ENCODE measurements around the gene POLR3H.
"Not testable (repeated sequence)": the region's sequence is repeated elsewhere in the genome, so short reads cannot be mapped to it uniquely, and the experiment has no call there.

POLR3H gene, protein sequence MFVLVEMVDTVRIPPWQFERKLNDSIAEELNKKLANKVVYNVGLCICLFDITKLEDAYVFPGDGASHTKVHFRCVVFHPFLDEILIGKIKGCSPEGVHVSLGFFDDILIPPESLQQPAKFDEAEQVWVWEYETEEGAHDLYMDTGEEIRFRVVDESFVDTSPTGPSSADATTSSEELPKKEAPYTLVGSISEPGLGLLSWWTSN

DNA sequence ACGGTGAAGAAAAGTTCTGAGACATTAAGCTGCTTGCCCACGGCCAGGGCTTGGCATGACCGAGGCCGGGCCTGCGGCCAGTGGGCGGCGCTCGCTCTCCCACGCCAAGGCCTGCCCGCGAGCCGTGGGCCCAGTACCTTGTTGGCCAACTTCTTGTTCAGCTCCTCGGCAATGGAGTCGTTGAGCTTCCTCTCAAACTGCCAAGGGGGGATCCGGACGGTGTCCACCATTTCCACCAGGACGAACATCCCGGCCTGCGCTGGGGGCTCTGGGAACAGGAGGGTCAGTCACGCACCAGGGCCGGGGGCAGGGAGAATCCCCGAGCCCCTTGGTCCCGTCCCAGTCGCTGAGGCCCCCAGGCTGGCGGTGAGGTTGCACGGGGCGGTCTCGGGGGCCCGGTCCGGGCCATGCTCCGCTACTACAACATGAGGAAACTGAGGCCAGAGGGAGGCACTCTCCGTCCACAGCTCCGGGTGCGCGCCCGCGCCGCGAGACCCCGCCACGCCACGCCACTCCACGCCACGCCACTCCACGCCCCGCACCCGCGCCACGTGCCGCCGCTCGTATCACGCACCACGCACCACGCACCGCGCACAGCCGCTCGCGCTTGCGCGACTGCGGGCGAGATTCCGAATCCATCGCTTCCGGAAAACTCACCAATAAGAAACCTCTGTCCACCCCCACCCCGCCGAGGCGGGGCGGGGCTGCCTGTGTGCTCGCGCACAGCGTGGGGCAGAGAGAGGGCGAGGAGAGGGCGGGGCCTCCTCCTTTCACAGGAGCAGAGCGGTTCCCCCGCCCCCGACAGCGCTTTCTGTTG lies at the start of gene POLR3H:
Gene POLR3H (minus strand): TSS at position 617 of the 817 bp plus-strand sequence. CDS start 369 bp downstream, at position 248.
- DNase-seq, result peak; percentile 78

DNA sequence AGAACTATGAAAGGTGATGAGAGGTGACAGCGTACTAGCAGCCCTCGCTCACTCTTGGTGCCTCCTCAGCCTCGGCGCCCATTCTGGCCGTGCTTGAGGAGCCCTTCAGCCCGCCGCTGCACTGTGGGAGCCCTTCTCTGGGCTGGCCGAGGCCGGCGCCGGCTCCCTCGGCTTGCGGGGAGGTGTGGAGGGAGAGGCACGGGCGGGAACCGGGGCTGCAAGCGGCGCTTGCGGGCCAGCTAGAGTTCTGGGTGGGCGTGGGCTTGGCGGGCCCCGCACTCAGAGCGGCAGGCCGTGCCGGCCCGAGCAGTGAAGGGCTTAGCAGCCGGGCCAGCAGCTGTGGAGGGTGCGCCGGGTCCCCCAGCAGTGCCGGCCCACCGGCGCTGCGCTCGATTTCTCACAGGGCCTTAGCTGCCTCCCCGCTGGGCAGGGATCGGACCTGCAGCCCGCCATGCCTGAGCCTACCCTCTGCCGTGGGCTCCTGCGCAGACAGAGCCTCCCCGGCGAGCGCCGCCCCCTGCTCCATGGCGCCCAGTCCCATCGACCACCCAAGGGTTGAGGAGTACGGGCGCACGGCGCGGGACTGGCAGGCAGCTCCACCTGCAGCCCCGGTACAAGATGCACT lies 49.2 kb upstream of the POLR3H start:
- DNase-seq, result not testable (repeated sequence)

DNA sequence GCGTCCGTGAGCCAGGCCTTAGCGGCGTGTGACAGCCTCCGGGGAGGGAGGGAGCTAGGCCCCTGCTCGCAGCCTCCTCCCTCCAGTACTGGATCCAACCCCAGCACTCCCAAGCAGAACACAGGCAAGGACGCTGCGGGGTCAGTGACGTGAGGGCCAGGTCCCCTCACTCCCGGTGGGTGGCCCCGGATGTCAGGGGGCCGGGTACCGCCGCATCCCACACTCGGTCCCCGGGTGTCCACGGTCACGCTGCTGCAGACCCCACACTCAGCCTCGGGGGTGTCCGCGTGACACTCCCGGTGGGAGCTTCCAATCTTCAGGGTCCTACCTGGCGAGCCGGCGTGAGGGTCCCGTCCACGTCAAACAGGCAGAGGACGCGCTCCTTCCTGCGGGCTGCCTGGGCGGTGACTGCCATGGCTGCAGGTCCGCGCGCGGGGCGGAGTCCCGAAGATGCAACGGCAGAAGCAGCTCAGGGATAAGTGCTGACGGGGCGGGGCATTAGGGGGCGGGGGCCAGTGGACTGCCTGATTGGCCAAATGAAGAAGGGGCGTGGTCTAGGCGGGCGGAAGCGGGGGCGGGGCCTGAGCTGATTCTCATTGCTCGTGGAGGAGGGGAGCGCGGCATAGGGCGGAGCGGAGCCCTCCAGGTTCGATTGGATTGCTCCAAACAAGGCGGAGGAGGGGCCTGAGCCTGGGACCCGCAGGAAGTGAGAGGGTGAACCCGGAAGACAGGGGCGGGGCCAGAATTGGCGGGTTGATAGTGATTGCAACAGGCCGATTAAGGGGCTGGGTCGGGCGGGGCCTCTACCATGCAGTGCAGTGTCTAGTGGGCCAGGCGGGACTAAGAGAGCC lies 45.3 kb upstream of the POLR3H start, which contains the start of gene PMM1:
Gene PMM1 (minus strand): TSS at position 450 of the 851 bp plus-strand sequence. CDS start 35 bp downstream, at position 415.
- DNase-seq, result peak; percentile 96

DNA sequence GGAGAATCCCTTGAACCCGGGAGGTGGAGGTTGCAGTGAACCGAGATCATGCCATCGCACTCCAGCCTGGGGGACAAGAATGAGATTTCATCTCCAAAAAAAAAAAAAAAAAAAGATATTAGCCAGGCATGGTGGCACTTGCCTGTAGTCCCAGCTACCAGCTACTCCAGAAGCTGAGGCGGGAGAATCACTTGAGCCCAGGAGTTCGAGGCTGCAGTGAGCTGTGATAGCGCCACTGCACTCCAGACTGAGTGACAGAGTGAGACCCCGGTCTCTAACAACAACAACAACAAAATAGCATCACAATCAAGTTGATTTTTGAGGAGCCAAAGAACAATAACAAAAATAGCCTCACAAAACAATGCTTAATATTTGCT lies 43.1 kb upstream of the POLR3H start:
- DNase-seq, result no peak

DNA sequence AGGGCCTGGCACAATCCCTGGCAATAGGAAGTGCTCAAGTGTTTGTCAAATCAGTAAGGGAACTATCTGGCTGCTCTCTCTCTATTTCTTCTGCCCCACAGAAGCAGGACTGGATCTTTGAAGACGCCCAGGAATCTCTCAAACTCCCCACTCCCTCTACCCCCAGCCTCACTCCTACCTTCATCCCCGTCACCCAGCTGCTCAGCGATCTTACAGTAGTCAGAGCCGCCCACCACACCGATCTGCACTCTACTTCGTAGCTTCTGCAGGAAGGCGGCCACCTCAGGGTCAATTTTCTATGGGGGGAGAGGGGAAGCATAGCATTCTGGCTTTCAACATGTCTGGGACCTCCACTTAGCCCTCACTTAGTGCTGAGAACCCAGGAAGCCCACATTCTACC lies 41.6 kb upstream of the POLR3H start:
- DNase-seq, result no peak

DNA sequence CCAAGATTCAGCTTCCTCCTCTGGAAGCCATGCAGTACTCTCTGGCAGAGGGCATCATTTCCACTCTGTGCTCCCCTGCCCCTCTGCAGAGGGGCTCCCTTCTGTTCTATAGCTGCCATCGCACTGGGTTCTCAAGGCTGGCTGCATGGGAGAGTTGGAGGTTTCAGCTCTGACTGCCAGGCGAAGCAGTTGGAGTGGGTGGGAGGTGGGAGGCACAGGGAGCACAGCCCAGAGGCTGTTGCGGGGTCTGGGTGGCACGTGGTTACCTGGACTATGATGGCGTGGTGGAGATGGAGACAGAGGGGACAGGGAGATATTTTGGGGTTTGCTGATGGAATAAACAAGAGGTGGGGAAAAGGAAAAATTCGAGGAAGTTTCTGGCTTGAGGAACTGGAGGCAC lies 40.6 kb upstream of the POLR3H start:
- no peak for DNase-seq

DNA sequence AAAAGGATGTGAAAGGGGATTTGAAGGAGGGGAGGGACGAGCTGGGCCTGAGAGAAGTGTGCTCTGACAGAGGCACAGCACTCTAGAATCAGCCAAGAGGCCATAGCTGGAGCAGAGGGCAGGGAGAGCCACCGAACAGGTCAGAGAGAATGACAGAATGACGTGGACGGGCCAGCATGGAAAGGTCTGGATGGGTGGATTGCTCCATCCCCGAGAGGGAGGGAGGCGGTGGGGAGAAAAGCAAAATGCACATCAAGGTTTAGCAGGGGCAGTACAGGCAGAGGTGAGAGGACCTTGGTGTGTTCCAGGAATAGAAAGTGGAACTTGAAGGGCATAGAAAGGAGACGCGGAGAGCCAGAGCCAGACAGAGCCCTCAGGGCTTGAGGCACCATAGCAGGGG lies 38.4 kb upstream of the POLR3H start:
- no peak for DNase-seq

DNA sequence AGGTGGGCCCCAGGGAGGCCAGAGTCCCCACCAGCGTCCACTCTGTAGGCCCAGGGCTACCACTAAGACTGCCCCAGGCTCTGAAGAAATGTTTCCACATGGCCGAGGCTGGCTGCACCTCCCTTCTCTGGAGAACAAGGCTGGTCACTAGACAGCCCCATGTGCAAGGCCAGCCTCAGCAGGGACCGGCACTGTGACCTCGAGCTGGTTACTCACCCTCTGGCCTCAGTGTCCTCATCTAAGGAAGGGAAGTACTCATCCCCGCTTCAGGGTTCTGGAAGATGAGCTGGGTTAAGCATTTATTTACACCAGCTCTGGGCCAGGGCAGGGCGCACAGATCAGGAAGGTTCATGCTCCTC lies 35.7 kb upstream of the POLR3H start:
- no peak for DNase-seq

DNA sequence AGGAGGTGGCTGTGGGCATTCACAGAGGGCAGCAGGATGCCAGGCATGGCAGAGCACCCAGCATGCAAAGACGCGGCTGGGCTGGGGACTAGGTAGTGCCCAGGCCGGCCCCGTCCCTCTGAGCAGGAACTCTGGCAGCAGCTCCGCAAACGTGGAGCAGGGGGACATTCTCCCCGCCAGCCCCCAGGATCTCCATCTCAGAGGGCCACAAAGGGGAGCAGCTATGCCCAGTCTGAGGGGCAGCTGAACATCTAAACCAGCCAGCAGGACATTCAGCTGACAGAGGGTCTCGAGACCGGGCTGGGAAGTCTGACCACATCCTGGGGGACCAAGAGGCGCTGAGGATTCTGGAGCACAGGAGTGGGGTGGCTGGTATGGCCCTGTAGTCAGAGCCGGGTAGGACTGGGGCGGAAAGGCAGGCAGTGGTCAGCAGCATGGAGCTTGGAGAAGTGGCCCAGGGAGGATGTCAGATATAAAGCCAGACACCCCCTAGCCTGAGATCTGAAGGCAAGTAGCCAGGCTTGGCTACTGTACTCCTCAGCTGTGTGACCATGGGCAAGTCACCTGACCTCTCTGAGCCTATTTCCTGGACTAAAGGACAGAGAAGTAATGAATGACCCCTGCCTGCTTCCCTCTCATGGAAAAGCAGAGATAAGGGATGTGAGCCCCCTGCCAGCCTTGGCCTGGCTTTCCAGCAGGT lies 35.2 kb upstream of the POLR3H start:
- no peak for DNase-seq

DNA sequence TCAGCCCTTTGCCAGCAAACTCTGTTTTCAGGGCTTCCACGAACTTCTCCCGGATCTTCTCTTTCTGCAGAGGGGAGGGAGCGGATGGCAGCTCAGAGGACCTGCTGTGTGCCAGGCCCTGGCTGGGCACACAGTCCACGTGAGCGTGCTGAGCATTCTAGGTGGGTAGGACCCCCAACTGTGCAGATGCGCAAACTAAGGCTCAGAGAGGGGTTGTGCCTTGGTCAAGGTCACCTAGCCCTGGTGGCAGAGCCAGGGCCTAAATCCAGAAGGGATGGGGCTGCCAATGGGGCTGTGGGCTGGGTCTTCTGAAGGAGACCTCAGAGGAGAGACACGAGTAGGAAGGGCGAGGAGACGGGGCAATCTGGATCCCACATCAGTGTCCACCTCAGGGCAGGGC lies 34.5 kb upstream of the POLR3H start:
- no peak for DNase-seq

DNA sequence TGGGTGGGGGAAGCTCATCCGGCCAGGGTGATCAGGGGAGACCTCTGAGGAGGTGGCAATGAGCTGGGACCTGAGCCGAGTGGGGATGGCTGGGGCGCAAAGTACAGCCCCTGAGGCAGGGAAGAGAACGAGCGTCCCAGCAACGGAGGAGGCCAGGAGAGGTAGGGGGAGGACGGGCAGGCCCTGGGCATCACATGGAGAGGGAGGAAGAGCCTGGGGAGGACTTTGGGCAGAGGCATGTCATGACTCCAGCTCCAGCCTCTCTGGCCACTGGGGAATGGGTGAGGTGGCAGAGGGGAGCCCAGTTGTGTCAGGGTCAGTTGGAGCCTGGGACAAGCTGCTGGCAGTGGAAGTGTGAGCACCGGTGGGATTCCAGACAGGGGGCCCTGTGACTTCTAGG lies 33.8 kb upstream of the POLR3H start:
- DNase-seq, result no peak

DNA sequence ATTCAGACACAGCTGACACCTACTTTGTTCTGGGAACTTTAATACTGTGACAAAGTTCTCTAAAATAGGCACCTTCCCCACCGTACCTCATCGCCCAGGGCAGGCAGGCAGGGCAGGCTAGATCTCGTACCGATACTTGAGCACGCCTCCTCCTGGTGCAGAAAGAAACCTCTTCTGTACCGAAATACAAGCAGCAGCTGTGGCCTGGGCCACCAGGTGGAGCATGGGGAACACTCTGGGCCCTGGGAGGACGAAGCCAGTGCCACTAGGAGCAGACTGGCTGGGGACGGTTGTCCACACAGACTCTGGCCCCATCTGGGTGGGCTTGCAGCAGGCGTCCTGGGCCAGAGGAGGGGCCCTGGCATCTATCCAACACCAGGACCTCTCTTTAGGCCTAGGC lies 32.6 kb upstream of the POLR3H start:
- peak; percentile 76 for DNase-seq

DNA sequence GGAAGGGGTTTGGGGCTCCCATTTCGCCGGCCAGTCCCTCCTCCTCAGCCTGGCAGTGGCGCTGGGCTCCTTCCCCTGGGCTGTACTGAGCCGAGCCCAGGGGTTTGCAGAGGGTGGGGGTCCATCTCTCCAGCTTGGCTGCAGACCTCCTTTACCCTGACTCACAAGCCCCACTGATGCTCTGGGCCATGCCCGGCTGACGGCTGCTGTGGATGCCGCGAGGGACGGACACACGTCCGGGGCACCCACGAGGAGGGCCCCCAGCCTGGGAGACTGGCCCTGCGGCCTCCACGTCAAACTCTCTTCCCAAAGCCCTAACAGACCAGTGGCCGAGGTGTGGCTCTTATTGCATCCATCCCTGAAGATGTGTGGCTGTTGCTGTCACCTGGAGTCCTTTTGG lies 31.3 kb upstream of the POLR3H start:
- DNase-seq, result no peak

DNA sequence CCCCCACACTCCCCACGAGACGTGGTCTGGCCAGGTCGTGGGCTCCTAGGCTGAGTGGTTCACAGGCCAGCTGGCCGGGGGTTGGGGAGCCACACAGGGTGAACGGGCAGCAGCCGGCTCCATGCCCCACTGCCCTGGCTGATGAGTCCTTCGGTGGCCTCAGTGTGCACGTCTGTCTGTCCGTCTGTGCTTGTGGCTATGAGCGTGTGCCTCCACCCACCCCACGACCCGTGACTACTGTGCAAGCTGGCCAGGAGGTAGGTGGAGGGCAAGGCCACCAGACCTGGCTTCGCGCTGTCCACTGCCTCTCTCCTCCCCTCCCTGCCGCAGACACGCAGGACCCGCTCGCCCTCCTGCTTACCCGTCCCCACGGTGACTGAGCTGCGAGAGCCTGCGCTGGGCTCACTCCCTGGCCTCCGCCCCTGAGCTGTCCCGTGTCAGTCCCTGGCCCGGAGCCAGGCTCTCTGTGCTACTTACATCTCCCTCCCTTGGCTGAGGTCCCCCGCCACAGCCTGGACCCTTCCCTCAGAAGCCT lies 30.6 kb upstream of the POLR3H start:
- no peak for DNase-seq

DNA sequence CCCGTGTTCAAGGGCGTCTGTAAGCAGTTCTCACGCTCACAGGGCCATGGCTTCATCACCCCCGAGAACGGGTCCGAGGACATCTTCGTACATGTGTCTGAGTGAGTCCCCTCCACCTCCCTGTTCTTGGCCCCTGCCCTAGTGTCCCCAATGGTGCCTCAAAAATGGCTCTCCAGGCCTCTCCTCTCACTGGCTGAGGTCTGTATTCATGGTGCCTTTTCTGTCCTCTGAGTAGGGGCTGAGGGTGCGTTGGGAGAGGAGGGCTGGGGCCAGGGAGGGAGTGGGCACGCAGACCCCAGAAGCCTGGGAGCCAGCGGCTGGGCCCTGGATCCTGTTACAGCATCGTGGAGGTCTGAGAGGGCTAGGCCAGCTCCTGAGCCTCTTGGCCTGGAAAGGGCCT lies 29.4 kb upstream of the POLR3H start:
- no peak for DNase-seq

DNA sequence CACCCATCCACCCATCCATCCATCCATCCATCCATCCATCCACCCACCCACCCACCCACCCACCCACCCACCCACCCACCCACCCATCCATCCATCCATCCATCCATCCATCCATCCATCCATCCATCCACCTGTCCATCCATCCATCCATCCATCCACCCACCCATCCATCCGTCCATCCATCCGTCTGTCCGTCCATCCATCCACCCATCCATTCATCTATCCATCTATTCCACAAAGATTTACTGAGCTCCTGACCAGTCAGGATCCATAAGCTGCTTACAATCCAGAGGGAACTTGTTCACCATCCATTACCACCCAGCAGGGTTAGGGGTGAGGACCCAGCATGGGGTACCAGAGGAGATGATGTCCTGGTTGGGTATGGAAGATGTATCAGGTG lies 28.0 kb upstream of the POLR3H start:
- DNase-seq, result not testable (repeated sequence)

DNA sequence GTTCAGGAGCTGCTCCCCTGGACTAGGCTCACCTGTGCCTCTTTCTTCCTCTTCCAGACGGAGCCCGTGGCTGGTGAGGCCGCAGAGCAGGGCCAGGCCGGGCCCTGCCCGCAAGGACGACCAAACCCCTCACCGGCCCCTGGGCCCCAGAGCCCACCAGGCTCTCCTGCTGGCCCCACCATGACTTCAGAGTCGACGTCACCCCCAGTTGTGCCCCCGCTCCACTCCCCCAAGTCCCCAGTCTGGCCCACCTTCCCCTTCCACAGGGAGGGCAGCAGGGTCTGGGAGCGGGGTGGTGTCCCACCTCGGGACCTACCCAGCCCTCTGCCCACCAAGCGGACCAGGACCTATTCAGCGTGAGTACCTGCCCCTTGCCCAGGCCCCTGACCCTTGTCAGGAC lies 27.5 kb upstream of the POLR3H start:
- no peak for DNase-seq

DNA sequence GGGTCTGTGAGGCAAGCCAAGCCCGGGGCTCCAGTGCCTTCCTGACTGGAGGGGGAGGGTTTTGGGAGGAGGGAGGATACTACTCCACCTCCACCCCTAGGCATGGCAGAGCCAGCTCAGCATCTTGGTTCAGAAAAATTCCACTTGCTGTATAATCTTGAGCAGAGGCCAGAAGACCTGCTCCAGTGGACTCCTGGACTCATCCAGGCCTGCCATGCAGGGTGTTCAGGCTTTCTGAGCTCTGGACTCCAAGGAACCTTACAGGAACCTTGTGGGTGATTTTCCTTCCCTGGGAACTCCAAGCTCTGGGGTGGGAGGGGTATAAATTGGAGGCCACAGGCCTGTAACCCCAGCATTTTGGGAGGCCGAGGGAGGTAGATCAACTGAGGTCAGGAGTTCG lies 26.0 kb upstream of the POLR3H start:
- no peak for DNase-seq

DNA sequence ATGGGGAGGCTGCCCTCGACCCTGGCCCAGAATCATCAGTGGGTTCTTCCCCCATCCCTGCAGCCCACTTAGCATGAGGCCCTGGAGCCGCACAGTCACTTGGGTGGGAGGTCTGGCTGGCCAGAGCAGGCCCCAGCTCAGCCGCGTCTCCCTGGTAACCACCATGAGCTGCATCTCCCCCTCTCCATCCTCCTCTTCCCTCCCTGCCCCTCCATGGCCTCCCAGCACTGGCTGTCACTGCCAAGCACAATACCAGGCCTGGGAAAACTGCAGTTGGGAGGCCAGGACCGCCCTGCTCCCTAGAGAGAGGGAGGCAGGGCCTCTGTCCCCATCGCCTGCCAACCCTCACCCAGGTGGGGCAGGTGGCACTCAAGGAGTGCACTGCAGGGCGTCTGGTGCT lies 24.5 kb upstream of the POLR3H start:
- DNase-seq, result no peak

DNA sequence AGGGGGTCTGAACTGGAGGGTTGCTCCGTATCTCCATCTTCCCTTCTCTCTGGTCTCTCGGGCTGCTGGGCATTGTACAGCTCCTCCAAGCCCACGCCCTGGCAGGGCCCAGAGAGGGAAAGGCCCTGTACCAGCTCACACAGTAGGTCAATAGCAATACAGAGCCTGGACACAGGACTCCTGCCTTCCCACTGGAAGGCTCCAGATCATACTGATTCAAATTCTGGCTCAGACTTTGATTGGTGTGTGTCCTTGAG lies 23.2 kb upstream of the POLR3H start:
- DNase-seq, result no peak

DNA sequence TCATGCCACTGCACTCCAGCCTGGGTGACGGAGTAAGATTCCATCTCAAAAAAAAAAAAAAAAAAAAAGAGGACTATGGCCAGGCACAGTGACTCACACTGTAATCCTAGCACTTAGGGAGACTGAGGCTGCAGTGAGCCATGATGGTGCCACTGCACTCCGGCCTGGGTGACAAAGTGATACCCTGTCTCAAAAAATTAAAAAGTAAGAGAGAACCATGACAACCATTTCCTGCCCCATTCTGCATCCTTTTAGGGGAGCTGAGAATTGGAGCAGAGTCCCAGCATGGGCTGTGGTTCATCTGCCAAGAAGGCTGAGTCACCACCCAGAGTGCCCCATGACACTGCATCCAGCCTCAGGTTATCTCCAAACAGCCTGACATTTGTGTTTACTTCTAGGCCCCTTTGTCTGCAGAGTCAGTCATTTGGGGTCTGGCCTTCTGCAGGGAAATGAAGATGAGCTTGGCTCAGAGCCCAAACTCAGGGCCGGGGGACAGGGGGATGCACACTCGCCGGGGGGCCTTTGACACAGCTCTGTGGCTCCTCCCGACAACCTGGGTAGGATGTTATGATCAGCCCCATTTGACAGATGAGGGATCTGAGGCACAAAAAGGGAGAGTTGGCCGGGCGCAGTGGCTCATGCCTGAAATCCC lies 21.3 kb upstream of the POLR3H start:
- DNase-seq, result no peak

DNA sequence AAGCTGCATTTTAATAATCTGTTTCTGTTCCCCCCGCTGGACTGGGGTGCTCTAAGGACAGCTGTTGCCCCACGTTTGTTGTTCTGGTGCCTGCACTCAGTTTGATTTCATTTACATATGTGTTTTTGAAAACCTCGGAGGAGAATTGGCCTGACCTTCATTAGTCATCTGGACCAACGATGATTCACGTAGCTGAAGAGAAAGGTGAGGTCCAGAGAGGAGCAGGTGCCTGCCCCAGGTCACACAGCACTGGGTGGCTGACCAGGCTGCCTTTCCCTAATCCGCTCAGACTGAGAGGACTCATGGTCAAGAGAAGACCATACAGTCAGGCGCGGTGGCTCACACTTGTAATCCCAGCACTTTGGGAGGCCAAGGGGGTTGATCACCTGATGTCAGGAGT lies 20.3 kb upstream of the POLR3H start:
- no peak for DNase-seq

All from 8988T (cell line).